Cardiac fibroblast (primary cell): ENCODE results near the gene UBL4B.
A peak's percentile ranks its signal among the peaks of the same experiment; 100 is the strongest.

Experiments used
- DNase-seq, 2 donors: peaks; one replicate each; pipeline versions ENCODE4 v3.0.0 to v3.0.0-alpha.2; 2010; ENCODE audit warnings: low read depth in 2 of 2
- H3K4me3 ChIP-seq, 2 donors: replicated peaks in 1 of 2; 1 replicate in 1 of 2; 2 replicates in 1 of 2; pipeline ENCODE4 v1.5.1; 2011; ENCODE audit warnings: low read depth in 2 of 2, low read length in 2 of 2, mild to moderate bottlenecking in 2 of 2, moderate library complexity in 1 of 2
- CTCF ChIP-seq: IDR thresholded peaks from one replicate; pipeline ENCODE4 v1.5.1; 2011; ENCODE audit warnings: low read depth, mild to moderate bottlenecking, low read length, inconsistent platforms

Gene UBL4B

GRCh38 chr1:110135666-110136065 lies 23.4 kb downstream of the UBL4B start:
- no peak for TF ChIP-seq CTCF
- DNase-seq = no peak

GRCh38 chr1:110136911-110137310 lies 24.7 kb downstream of the UBL4B start:
- DNase-seq = no peak
- H3K4me3 ChIP-seq = no peak overlapping the region
- no peak for TF ChIP-seq CTCF

More at GRCh38 chr1:110135666-110136065, 23.4 kb downstream of the UBL4B start:
- no peak overlapping the region for H3K4me3 ChIP-seq

- H3K4me3 ChIP-seq = no peak overlapping the region
- TF ChIP-seq CTCF = no peak
- no peak for DNase-seq
Observed at GRCh38 chr1:110138956-110139355, 26.7 kb downstream of the UBL4B start.

- H3K4me3 ChIP-seq = no peak overlapping the region
- no peak for DNase-seq
- TF ChIP-seq CTCF = no peak
Observed at GRCh38 chr1:110144366-110144765, 32.1 kb downstream of the UBL4B start.

- no peak overlapping the region for H3K4me3 ChIP-seq
- DNase-seq = peak in 1 of 2 donors; percentile 13
- TF ChIP-seq CTCF = peak; percentile 29
Observed at GRCh38 chr1:110148961-110149360, 36.7 kb downstream of the UBL4B start.

- TF ChIP-seq CTCF = no peak
- DNase-seq = peak; percentile 28 to 67
- H3K4me3 ChIP-seq = peak within 1 kb of the TSS in 1 of 2 donors; percentile 32
Observed at GRCh38 chr1:110150330-110151174, 38.3 kb downstream of the UBL4B start, which contains the start of gene SLC6A17. SLC6A17 (plus strand) TSS chr1:110150494; CDS start chr1:110166930, 16,436 bp downstream.
